SIG-M5 (cell line): Measurements from ENCODE around the gene C19orf85.

Experiments used
- DNase-seq: peaks from one replicate; lab custom pipeline; 2025; lab: John Stamatoyannopoulos, UW

The C19orf85 gene

DNA sequence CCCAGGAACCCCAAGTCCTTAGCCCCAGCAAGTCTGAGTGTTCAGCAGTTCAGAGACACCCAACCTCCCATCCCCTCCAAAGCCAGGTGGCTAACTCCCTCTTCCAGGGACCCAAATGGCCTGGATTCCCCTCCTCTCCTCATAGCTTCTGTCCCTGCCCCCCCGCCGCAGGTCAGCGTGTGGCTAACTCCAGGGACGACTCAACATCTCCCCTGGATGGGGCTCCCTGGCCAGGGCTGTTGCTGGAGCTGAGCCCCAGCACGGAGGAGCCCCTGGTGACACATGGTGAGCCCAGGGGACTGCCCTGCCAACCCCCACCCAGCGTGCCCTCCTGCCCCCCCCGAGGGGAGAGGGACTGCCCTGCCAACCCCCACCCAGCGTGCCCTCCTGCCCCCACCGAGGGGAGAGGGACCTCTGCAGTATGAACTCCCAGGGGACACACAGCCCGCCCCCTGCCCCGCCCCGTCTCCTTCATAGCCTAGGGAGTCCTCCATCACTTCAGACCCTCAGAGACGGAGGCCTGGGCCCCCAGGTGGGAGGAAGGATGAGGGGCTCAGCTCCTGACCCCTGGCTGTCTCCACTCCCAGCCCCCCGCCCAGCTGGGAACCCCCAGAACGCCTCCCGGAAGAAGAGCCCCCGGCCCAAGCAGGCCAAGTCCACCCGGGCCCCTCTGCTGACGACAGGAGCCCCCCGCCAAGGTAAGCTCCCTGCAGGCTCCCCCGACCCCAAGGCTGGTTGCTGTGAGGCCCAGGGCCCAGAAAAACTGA, 25.3 kb upstream of the C19orf85 start:
- no peak for DNase-seq

DNA sequence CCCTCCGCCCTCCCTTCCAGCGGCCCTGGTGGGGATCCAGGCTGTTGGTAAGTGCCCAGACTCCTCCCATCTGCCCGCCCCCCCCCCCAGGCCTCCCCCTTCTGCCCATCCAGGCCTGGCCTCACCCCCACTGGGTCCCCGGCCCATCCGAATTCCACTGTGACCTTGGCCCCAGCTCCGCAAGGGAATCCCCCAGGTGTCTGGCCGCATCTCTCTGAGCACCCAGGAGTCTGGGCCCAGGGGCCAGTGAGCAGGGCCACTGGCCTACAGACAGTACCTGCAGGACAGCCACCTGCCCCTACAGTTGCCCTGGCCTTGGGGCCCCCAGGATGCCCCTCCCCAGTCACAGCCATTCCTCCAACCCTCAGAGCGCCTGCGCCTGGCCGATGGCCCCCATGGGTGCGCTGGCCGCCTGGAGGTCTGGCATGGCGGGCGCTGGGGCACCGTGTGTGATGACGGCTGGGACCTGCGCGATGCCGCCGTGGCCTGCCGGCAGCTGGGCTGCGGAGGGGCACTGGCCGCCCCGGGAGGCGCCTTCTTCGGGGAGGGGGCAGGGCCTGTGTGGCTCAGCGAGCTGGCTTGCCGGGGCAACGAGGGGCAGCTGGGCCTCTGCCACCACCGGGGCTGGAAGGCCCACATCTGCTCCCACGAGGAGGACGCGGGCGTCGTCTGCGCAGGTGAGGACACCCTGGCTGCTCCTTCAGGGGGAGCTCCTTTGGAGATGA, 24.6 kb upstream of the C19orf85 start:
- DNase-seq = no peak

- DNase-seq = no peak
Observed at GRCh38 chr19:55487924-55488687, 23.6 kb upstream of the C19orf85 start, which contains the start of gene SSC5D. Gene SSC5D, plus strand, starts transcription at chr19:55488436. Its CDS starts 154 bp downstream, at chr19:55488590.

DNA sequence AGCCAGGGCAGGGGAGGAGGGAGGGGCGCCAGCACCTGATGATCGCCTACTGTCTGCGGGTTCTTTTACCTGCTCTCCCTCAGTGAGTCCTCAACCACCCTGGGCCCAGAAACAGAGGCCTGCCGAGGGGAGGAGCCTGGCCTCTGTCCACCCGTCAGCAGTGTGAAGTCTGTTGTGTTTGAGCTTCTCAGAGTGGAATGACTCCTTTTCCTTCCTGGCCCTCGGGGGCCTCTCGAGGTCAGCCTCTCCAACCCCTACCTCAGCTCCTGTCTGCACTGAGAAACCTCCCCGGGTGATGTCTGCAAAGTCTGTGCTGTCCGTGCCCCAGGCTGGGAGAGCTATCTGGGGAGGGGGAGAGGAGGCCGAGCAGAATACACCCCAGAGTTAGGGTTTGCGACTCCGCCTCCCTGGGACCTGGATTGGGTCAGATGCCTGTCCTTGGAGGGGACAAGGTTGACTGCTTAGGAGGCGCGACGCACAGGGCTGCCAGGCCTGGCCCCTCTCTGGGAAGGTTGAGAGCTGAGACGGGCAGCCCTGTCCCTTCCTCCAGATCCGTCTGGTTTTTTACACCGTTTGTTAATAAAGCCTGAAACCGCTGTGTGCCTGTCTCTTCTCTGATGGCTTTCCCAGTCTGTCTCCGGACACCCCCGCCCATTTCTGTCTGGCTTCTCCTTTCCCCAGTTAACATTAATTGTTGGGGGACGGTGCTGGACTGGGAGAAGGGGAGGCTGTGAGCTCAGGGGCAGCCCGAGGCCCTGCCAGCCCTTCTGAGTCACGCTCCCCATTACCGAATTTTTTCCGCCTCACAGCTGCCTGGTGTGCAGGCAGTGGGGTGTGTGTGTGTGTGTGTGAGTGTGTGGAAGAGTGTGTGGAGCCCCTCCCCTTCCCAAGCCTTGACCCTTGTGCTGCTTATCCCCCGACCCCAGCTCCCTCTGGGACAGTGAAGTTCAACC, 22.7 kb upstream of the C19orf85 start:
- no peak for DNase-seq

DNA sequence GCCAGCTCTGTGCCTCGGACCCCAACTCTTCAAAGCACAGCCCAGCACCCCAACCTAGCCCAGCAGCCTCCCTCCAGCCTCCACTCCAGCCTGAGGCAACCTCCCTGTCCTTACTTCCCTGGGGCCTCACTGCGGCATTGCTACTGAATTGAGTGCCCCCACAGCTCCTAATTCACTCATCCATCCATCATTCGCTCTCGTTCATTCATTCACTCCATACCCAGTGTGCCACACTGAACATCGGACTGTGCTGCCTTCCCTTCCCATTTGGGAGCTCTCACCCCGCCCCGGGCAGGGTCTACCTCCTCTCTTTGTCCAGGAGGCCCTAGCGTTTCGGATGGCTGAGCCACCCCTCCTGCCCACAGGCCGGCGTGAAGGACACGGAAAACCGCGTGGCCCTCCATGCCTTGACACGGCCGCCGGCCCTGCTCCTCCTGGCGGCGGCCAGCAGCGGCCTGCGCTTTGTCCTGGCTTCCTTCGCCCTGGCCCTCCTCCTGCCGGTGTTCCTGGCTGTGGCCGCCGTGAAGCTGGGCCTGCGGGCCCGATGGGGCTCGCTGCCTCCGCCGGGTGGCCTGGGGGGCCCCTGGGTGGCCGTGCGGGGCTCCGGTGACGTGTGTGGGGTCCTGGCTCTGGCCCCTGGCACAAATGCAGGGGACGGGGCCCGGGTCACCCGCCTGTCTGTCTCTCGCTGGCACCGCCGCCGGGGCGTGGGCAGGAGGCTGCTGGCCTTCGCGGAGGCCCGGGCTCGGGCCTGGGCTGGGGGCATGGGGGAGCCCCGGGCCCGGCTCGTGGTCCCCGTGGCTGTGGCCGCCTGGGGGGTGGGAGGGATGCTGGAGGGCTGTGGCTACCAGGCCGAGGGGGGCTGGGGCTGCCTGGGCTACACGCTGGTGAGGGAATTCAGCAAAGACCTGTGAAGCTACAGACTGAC, 21.8 kb upstream of the C19orf85 start:
- no peak for DNase-seq

GRCh38 chr19:55485439-55486011, 21.0 kb upstream of the C19orf85 start:
- no peak for DNase-seq

DNA sequence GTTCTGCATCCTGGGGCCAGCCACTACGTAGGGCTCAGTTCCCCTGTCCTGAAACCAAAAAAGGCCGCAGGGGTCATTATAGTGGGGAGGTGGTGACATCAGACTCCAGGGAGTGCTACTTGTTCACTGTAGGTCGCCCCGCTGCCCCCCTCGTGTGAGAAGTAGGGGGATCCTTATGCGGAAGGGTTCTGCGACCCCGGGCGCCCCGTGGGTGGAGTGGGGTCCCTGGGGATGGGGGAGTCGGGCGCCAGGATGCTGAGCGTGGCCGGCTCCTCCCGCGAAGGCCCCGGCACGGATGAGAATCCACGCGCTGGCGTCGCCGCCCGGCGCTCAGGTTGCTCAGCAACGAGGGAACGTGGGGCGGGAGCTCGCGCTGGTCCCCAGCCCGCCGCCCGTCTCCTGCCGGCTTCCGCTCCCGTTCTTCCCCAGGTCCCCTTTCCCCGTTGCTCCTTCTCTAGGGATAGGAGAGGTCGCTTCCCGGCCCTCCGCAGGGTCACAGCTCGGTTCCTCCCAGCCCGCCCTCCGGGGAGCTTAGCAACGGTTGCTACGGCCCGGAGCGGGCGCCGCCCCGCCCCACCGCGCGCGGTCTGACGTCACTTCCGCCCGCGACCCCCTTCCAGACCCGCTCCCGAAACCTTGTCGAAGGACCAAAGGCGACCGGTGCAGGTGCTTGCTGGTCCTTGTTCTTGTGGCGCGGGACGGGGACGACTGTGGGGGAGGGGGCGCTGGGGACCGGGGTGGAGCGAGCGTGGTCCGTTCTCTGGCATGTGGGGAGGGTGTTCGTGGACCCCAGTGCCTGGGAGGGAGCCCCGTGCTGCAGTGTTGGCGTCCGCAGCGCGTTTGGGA, 20.3 kb upstream of the C19orf85 start, which contains the start of gene NAT14:
Gene NAT14, plus strand, starts transcription at position 596 of the 846 bp plus-strand sequence. CDS start 521 bp downstream, outside the sequence.
- no peak for DNase-seq

GRCh38 chr19:55483706-55484592, 19.4 kb upstream of the C19orf85 start:
- DNase-seq = no peak

- DNase-seq = no peak
Observed at GRCh38 chr19:55482967-55483705, 18.6 kb upstream of the C19orf85 start.

- no peak for DNase-seq
Observed at GRCh38 chr19:55482156-55482961, 17.8 kb upstream of the C19orf85 start.

DNA sequence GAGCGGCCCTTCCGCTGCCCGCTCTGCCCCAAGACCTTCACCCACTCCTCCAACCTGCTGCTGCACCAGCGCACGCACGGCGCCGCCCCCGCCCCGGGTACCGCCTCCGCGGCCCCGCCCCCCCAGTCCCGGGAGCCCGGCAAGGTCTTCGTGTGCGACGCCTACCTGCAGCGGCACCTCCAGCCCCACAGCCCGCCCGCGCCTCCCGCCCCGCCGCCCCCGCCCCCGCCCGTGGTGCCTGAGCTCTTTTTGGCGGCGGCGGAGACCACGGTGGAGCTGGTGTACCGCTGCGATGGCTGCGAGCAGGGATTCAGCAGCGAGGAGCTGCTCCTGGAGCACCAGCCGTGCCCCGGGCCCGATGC, 17.2 kb upstream of the C19orf85 start:
- no peak for DNase-seq

- DNase-seq = no peak
Observed at GRCh38 chr19:55481148-55481793, 16.7 kb upstream of the C19orf85 start.

- DNase-seq = no peak
Observed at GRCh38 chr19:55479451-55480230, 15.1 kb upstream of the C19orf85 start.

DNA sequence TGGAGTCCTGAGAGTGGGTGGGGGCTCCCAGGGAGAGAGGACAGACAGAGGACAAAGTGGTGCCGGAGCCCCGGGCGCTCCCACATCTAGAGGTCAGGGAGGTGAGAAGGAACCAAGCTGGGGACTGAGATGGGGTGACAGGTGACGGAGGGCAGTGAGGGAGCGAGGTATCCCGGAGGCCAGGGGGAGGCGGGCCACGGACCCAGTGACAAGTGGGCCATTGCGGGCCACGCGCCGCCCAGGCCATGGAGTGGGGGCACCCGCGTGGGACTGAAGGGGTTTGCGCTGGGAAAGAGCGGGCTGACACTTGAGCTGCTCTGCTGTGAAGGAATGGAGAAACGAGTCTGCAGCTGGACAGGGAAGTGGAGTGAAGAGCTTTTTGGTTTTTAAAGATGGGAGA, 14.5 kb upstream of the C19orf85 start:
- no peak for DNase-seq

GRCh38 chr19:55478364-55478763, 13.8 kb upstream of the C19orf85 start:
- DNase-seq = no peak
